Measurements from ENCODE around the gene CRLF3.
"Not testable (repeated sequence)": the region's sequence is repeated elsewhere in the genome, so short reads cannot be mapped to it uniquely, and the experiment has no call there.

Gene CRLF3

GRCh38 chr17:30814236-30814635 is 10.3 kb downstream of the CRLF3 start:
- not testable (repeated sequence) for DNase-seq

- no peak for DNase-seq
Measured at GRCh38 chr17:30812218-30813177, 12.0 kb downstream of the CRLF3 start.

GRCh38 chr17:30809867-30810266 is 14.6 kb downstream of the CRLF3 start:
- no peak for DNase-seq

- DNase-seq = no peak
Measured at GRCh38 chr17:30808785-30809286, 15.7 kb downstream of the CRLF3 start.

DNA sequence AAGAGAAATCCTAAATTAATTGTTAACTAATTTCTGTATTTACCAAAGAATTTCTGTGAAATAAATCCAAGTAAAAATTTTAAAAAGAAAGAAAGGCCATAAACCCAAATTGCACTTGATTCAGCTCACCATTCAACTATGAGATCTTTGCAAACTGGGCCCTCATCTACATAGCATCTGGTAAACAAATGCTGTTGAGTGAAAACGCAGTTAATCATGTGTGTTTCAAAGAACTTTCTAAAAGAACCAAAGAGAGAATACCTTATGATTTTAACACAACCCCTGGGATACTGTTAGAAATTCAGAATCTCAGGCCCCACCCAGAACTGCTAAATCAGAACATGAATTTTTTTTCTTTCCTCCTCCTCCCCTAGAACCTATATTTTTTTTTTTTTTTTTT is 16.6 kb downstream of the CRLF3 start:
- no peak for DNase-seq

- DNase-seq = no peak
Measured at GRCh38 chr17:30805944-30806456, 18.5 kb downstream of the CRLF3 start.

GRCh38 chr17:30801671-30802070 is 22.8 kb downstream of the CRLF3 start:
- no peak for DNase-seq

DNA sequence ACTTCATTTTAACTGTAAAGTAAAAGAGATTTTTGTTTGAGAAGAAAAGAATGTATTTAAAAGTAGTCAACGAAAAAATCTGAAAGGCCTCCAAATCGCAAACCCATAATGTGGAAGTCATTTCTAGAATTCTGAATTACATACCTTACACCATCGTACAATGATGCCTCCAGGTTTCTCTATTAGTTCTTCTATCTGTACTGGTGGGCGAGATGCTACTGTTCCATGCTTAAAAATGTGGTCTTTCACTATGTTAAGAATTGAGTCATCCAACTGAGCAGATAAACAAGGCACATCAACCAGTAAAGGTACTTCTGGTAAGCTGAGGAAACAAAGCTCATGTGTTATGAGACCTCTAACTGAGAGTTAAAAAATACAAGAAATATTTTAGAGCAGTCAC is 28.5 kb downstream of the CRLF3 start:
- no peak for DNase-seq

GRCh38 chr17:30794372-30794771 is 30.1 kb downstream of the CRLF3 start:
- no peak for DNase-seq

- DNase-seq = no peak
Measured at GRCh38 chr17:30793282-30793977, 31.1 kb downstream of the CRLF3 start.

GRCh38 chr17:30790279-30790678 is 34.2 kb downstream of the CRLF3 start:
- DNase-seq = no peak

GRCh38 chr17:30788918-30789317 is 35.6 kb downstream of the CRLF3 start:
- no peak for DNase-seq

DNA sequence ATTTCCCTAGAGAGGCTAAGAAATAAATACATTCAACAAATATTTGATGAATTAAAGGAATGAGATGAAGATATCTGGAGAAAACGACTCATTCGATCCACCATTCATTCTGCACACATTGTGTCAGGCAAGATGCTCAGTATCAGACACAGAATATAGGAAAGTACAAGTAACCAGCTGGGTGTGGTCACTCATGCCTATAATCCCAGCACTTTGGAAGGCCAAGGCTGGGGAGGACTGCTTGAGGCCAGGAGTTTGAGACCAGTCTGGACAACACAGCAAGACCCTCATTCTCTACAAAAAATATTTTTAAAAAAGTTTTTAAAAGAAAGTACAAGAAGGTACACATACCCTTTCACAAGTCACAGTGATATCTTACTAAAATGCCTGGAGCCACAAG is 42.3 kb downstream of the CRLF3 start:
- no peak for DNase-seq

GRCh38 chr17:30780343-30780742 is 44.1 kb downstream of the CRLF3 start:
- peak; percentile 30 for DNase-seq

DNA sequence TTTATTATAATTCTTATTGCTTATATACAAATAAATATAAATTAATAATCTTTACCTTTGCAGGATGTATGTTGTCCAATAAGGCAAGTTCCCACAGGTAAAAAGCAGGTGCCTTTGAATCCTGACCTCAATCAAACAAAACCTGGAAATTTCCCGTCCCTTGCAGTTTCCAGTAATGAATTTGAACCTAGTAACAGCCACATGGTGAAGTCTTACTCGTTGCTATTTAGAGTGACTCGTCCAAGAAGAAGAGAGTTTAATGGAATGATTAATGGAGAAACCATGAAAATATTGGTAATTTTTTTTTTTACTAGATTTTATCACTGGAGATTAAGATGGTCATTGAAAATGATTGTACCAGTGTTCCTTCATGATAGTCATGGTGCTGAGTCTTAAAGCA is 55.7 kb downstream of the CRLF3 start:
- not testable (repeated sequence) for DNase-seq

DNA sequence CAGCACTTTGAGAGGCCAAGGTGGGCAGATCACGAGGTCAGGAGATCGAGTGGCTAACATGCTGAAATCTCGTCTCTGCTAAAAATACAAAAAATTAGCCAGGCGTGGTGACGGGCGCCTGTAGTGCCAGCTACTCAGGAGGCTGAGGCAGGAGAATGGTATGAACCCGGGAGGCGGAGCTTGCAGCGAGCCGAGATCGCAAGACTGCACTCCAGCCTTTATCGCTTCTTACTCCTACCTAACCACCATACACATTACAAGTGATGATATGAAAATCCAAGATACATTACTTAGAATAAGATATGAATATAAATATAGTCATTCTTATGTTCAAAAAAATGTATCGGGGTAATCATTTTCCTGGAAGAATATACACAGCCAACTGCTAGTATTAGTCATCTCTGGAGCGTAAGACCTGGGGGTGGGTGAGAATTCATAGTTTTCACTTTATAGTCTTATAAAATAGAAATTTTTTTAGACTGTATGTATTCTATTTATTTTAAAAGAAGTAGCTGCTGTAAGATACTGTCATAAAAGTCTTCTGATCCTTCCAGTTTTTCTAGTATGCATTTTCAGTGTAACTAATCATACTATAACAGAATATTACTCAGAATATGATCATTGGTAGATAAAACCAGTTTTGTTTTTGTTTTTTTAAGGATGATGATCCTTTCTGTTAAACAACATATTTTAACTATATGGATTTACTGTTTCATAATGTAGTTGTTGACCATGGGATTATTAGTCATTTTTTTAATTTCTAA is 56.7 kb downstream of the CRLF3 start:
- DNase-seq = not testable (repeated sequence)

GRCh38 chr17:30761060-30761459 is 63.4 kb downstream of the CRLF3 start:
- DNase-seq = no peak

DNA sequence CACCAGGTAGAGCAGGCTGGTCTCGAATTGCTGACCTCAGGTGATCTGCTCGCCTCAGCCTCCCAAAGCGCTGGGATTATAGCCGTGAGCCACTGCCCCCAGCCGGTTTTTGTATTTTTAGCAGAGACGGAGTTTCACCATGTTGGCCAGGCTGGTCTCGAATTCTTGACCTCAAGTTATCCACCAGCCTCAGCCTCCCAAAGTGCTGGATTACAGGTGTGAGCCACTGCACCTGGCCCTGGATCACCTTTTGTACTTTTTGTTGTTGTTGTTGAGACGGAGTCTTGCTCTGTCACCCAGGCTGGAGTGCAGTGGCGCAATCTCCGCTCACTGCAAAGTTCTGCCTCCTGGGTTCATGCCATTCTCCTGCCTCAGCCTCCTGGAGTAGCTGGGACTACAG is 71.2 kb downstream of the CRLF3 start:
- not testable (repeated sequence) for DNase-seq

GRCh38 chr17:30750982-30751381 is 73.5 kb downstream of the CRLF3 start:
- not testable (repeated sequence) for DNase-seq

GRCh38 chr17:30747621-30748020 is 76.9 kb downstream of the CRLF3 start:
- DNase-seq = not testable (repeated sequence)

- DNase-seq = not testable (repeated sequence)
Measured at GRCh38 chr17:30742669-30743068, 81.8 kb downstream of the CRLF3 start.

GRCh38 chr17:30736371-30736770 is 88.1 kb downstream of the CRLF3 start:
- not testable (repeated sequence) for DNase-seq

GRCh38 chr17:30735644-30736043 is 88.8 kb downstream of the CRLF3 start:
- DNase-seq = not testable (repeated sequence)
